Neutrophil (primary cell): Measurements from ENCODE around the gene RAC2.
A peak's percentile ranks its signal among the peaks of the same experiment; 100 is the strongest.

Experiments
- H3K27ac ChIP-seq: fragments of 200-600 bp; sonication (generic); 2 replicates; pipeline ENCODE4 v1.5.1; 2016; ENCODE audit warnings: mild to moderate bottlenecking, moderate library complexity
- H3K27me3 ChIP-seq: fragments of 200-600 bp; sonication (generic); 2 replicates; pipeline ENCODE4 v1.6.0; 2016; ENCODE audit warnings: mild to moderate bottlenecking
- H3K36me3 ChIP-seq: fragments of 200-600 bp; sonication (generic); 2 replicates; pipeline ENCODE4 v1.5.1; 2017
- H3K4me1 ChIP-seq, 2 experiments: fragments of 200-600 bp in 1 of 2; sonication (generic) in 1 of 2; 1 replicate in 1 of 2; 2 replicates in 1 of 2; pipeline versions ENCODE4 v1.5.1 to v1.6.1; 2013 to 2016; ENCODE audit warnings: low read depth in 1 of 2, low read length in 1 of 2, mild to moderate bottlenecking in 1 of 2, moderate library complexity in 1 of 2; ENCODE audit not compliant: control insufficient read depth in 1 of 2, insufficient read depth in 1 of 2
- H3K4me3 ChIP-seq, 2 experiments: fragments of 200-600 bp in 1 of 2; sonication (generic) in 1 of 2; 1 replicate in 1 of 2; 2 replicates in 1 of 2; pipeline ENCODE4 v1.5.1; 2013 to 2016; ENCODE audit warnings: low read depth in 1 of 2, low read length in 1 of 2, mild to moderate bottlenecking in 1 of 2, moderate library complexity in 1 of 2
- H3K9me3 ChIP-seq: fragments of 200-600 bp; sonication (generic); 2 replicates; pipeline ENCODE4 v1.5.1; 2016
- CTCF ChIP-seq: fragments of 200-600 bp; sonication (generic); IDR thresholded peaks from 2 replicates; pipeline ENCODE4 v1.5.1; 2016; ENCODE audit warnings: antibody characterized with exemption

The RAC2 gene

DNA sequence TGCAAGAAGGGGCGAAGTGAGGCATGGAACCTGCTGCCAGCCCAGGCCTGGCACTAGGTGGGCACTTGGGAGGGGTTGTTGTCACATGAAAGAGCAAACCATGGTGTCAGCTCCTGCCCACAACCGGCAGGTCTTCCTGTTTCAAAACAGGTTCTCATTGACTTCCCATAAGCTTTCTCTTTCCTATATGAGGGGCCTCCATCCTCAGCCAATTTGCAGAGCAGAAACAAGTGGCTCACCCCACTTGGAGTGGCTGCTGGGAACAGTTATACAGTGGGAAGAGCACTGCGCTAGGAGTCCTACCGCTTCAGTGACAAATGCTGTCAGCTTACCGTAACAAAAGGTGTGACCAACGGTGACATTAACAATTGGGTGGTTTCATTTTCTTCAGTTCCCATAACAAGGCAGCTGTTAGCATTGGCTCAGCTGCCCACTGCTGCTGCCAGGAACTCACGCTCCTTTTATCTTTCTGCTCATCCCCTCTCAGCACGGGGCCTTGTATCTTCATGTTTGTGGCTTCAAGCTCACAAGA, 21.6 kb downstream of the RAC2 start:
- no peaks in the 10 kb centered on the region for H3K27me3 ChIP-seq
- H3K4me1 ChIP-seq: peaks cover 78 to 86% of the 10 kb centered on the region in 2 experiments
- H3K36me3 ChIP-seq: peaks cover 29% of the 10 kb centered on the region
- peak overlapping the region; percentile 99 for H3K27ac ChIP-seq
- peak overlapping the region; percentile 55 to 64 for H3K4me3 ChIP-seq
- TF ChIP-seq CTCF: peak; percentile 30
- H3K9me3 ChIP-seq: no peaks in the 10 kb centered on the region

DNA sequence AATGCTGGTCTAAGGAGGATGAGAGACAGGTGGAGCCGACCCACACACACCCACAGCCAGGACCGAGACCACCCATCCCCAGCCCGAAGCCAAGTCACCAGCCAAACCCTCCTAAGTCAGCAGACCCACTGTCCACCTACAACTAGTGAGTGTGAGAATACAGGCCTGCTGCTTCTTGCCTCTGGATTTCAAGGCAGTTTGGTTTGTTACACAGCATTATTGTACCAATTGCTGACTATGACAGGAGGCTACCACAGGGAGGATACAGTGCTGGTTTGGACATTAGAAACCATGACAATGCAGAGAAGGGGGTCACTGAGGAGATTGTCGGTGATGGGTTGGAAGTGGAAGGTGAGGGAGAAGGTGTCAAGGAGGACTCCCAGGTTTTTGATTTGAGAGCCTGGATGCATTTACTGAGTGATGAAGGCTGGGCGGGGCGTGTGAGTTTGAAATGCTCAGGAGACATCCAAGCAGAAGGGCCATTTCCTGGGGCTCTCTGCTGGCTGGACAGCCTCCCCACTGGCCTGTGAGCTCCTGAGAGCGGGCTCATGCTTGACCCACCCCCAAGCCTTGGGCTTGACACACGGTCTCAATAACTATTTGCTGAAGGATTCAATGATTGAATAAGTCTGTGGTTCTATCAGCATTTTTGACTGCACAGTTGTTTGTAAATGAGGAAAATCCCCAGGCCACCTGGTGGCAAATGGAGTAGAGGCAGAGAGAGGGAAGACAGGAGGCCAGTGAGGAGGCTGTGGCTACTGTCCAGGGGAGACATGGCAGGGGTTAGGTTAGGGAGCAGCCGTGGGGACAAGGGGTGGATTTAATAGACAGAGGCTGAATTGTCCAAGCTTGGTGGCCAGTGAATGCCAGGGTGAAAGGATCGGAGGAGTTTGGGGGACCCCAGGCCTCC, 22.4 kb downstream of the RAC2 start:
- Histone ChIP-seq H3K4me3 (peak overlapping the region; percentile 55 to 64), H3K27me3 (no peaks in the 10 kb centered on the region), H3K4me1 (peaks cover 78 to 85% of the 10 kb centered on the region in 2 experiments), H3K27ac (peak overlapping the region; percentile 99), H3K36me3 (peaks cover 26% of the 10 kb centered on the region), H3K9me3 (no peaks in the 10 kb centered on the region)
- TF ChIP-seq CTCF: no peak

- TF ChIP-seq CTCF: no peak
- peaks cover 67 to 74% of the 10 kb centered on the region in 2 experiments for H3K4me1 ChIP-seq
- no peak overlapping the region for H3K4me3 ChIP-seq
- no peaks in the 10 kb centered on the region for H3K9me3 ChIP-seq
- no peaks in the 10 kb centered on the region for H3K27me3 ChIP-seq
- H3K27ac ChIP-seq: peak overlapping the region; percentile 99
- peaks cover 15% of the 10 kb centered on the region for H3K36me3 ChIP-seq
Observed at GRCh38 chr22:37220543-37220981, 23.5 kb downstream of the RAC2 start.

DNA sequence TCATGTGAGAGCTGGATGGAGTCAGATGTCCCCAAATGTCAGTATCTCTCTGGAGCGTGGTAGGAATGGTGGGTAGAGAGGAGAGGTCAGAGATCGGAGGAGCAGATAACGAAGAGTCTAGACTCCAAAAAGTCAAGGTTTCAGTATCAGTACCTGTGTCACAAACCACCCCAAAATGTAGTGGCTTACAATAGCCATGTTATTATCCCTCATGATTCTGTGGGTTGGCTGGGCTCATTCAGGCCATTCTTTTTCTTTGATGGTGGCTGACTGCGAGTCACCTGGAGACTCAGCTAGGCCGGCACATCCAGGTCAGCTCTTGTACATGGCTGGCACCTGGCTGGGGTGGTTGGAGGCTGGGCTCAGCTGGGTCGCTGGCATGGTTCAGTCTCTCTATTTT, 24.5 kb downstream of the RAC2 start:
- Histone ChIP-seq H3K4me1 (peaks cover 57 to 63% of the 10 kb centered on the region in 2 experiments), H3K27ac (peak overlapping the region; percentile 99), H3K36me3 (peaks cover 5% of the 10 kb centered on the region), H3K4me3 (no peak overlapping the region), H3K27me3 (no peaks in the 10 kb centered on the region), H3K9me3 (no peaks in the 10 kb centered on the region)
- TF ChIP-seq CTCF: no peak

DNA sequence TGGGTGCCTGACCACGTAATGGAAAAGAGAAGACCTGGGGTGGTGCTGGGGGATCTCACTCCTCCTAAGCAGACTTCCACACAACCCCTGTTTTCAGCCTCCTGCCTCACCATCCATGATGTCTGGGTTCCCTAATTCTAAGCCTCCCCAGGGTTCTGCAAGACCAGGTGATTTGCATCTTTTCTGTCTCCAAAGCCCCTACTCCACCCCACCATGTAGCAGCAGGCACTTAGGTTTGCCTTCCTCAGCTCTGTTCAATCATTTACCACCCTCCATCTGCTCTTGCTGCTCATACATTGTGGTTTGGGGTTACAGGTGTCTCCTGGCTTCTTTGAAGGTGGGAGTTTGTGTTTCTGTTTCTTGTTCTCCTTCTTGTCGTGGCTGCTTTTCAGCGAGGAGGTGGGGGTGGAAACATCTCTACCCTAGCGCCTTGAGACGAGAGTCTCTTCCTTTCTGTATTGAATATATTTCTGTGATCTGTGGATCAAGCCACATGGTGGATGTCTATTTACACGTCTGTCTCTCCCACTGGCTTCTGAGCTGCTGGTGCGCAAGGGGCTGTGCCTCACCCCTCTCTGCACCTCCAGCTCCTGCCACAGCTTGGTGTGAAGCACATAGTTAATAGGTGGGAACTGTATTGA, 25.2 kb downstream of the RAC2 start:
- no peaks in the 10 kb centered on the region for H3K36me3 ChIP-seq
- TF ChIP-seq CTCF: no peak
- peak overlapping the region; percentile 99 for H3K27ac ChIP-seq
- no peak overlapping the region for H3K4me3 ChIP-seq
- H3K27me3 ChIP-seq: no peaks in the 10 kb centered on the region
- H3K4me1 ChIP-seq: peaks cover 51 to 57% of the 10 kb centered on the region in 2 experiments
- no peaks in the 10 kb centered on the region for H3K9me3 ChIP-seq
